T-helper 2 cell treated with Interferon-gamma antibody and Interleukin-4, amounts not matched to agents 5 μg/mL and 100 μg/mL, for 36 hours (primary cell): Measurements from ENCODE around the gene FSTL5.
"Not testable (repeated sequence)": the region's sequence is repeated elsewhere in the genome, so short reads cannot be mapped to it uniquely, and the experiment has no call there.

Experiments used
- DNase-seq: peaks from one replicate; pipeline ENCODE4 v3.0.0; 2021; ENCODE audit warnings: low spot score
- H3K27ac Mint-ChIP-seq: one replicate; pipeline ENCODE4 v1.8.0; 2021; ENCODE audit warnings: mild to moderate bottlenecking, mixed read lengths
- H3K27me3 Mint-ChIP-seq: one replicate; pipeline ENCODE4 v1.8.0; 2021; ENCODE audit warnings: low read depth, mixed read lengths
- H3K36me3 Mint-ChIP-seq: one replicate; pipeline ENCODE4 v1.8.0; 2021; ENCODE audit warnings: low read depth, mixed read lengths
- H3K4me1 Mint-ChIP-seq: one replicate; pipeline ENCODE4 v1.8.0; 2021; ENCODE audit warnings: low read depth, mixed read lengths
- H3K4me3 Mint-ChIP-seq: one replicate; pipeline ENCODE4 v1.8.0; 2022; ENCODE audit warnings: mild to moderate bottlenecking, moderate library complexity, mixed read lengths
- H3K9me3 Mint-ChIP-seq: one replicate; pipeline ENCODE4 v1.8.0; 2021; ENCODE audit warnings: mixed read lengths

Gene FSTL5

GRCh38 chr4:162131256-162131655, 32.5 kb downstream of the FSTL5 start:
- Mint-ChIP-seq H3K9me3 (peaks cover 5% of the 10 kb centered on the region), H3K27ac (no peak overlapping the region), H3K4me1 (no peaks in the 10 kb centered on the region), H3K4me3 (no peak overlapping the region), H3K27me3 (no peaks in the 10 kb centered on the region), H3K36me3 (no peaks in the 10 kb centered on the region)
- DNase-seq: no peak

GRCh38 chr4:162126729-162127128, 37.1 kb downstream of the FSTL5 start:
- H3K27ac Mint-ChIP-seq: no peak overlapping the region
- H3K4me3 Mint-ChIP-seq: no peak overlapping the region
- H3K36me3 Mint-ChIP-seq: no peaks in the 10 kb centered on the region
- DNase-seq: no peak
- no peaks in the 10 kb centered on the region for H3K27me3 Mint-ChIP-seq
- H3K9me3 Mint-ChIP-seq: no peaks in the 10 kb centered on the region
- no peaks in the 10 kb centered on the region for H3K4me1 Mint-ChIP-seq

GRCh38 chr4:162117051-162117450, 46.7 kb downstream of the FSTL5 start:
- H3K4me1 Mint-ChIP-seq: no peaks in the 10 kb centered on the region
- no peak overlapping the region for H3K27ac Mint-ChIP-seq
- H3K4me3 Mint-ChIP-seq: no peak overlapping the region
- H3K27me3 Mint-ChIP-seq: no peaks in the 10 kb centered on the region
- no peaks in the 10 kb centered on the region for H3K36me3 Mint-ChIP-seq
- H3K9me3 Mint-ChIP-seq: peaks cover 3% of the 10 kb centered on the region
- no peak for DNase-seq

- Mint-ChIP-seq H3K27me3 (no peaks in the 10 kb centered on the region), H3K4me1 (no peaks in the 10 kb centered on the region), H3K36me3 (no peaks in the 10 kb centered on the region), H3K4me3 (no peak overlapping the region), H3K9me3 (peaks cover 3% of the 10 kb centered on the region), H3K27ac (no peak overlapping the region)
- no peak for DNase-seq
Measured at GRCh38 chr4:162116095-162116779, 47.6 kb downstream of the FSTL5 start.

GRCh38 chr4:162115333-162115732, 48.5 kb downstream of the FSTL5 start:
- DNase-seq: no peak
- no peaks in the 10 kb centered on the region for H3K4me1 Mint-ChIP-seq
- no peaks in the 10 kb centered on the region for H3K36me3 Mint-ChIP-seq
- peaks cover 3% of the 10 kb centered on the region for H3K9me3 Mint-ChIP-seq
- no peak overlapping the region for H3K27ac Mint-ChIP-seq
- H3K4me3 Mint-ChIP-seq: no peak overlapping the region
- no peaks in the 10 kb centered on the region for H3K27me3 Mint-ChIP-seq

GRCh38 chr4:162111078-162111477, 52.7 kb downstream of the FSTL5 start:
- H3K9me3 Mint-ChIP-seq: peaks cover 3% of the 10 kb centered on the region
- no peaks in the 10 kb centered on the region for H3K4me1 Mint-ChIP-seq
- no peak for DNase-seq
- H3K36me3 Mint-ChIP-seq: no peaks in the 10 kb centered on the region
- H3K27me3 Mint-ChIP-seq: no peaks in the 10 kb centered on the region
- H3K27ac Mint-ChIP-seq: no peak overlapping the region
- H3K4me3 Mint-ChIP-seq: no peak overlapping the region

GRCh38 chr4:162104459-162105124, 59.2 kb downstream of the FSTL5 start:
- no peaks in the 10 kb centered on the region for H3K4me1 Mint-ChIP-seq
- H3K9me3 Mint-ChIP-seq: peaks cover 3% of the 10 kb centered on the region
- H3K27ac Mint-ChIP-seq: no peak overlapping the region
- no peak for DNase-seq
- no peak overlapping the region for H3K4me3 Mint-ChIP-seq
- no peaks in the 10 kb centered on the region for H3K36me3 Mint-ChIP-seq
- H3K27me3 Mint-ChIP-seq: no peaks in the 10 kb centered on the region

- H3K36me3 Mint-ChIP-seq, H3K27me3 Mint-ChIP-seq, H3K4me1 Mint-ChIP-seq, H3K9me3 Mint-ChIP-seq, DNase-seq, H3K27ac Mint-ChIP-seq, H3K4me3 Mint-ChIP-seq: not testable (repeated sequence)
Measured at GRCh38 chr4:162103908-162104307, 59.9 kb downstream of the FSTL5 start.

GRCh38 chr4:162102713-162103112, 61.1 kb downstream of the FSTL5 start:
- Mint-ChIP-seq H3K27me3 (no peaks in the 10 kb centered on the region), H3K27ac (no peak overlapping the region), H3K36me3 (no peaks in the 10 kb centered on the region), H3K9me3 (peaks cover 3% of the 10 kb centered on the region), H3K4me1 (no peaks in the 10 kb centered on the region), H3K4me3 (no peak overlapping the region)
- no peak for DNase-seq

- H3K36me3 Mint-ChIP-seq: no peaks in the 10 kb centered on the region
- no peak overlapping the region for H3K4me3 Mint-ChIP-seq
- no peak overlapping the region for H3K27ac Mint-ChIP-seq
- peaks cover 3% of the 10 kb centered on the region for H3K9me3 Mint-ChIP-seq
- no peak for DNase-seq
- H3K4me1 Mint-ChIP-seq: no peaks in the 10 kb centered on the region
- H3K27me3 Mint-ChIP-seq: no peaks in the 10 kb centered on the region
Measured at GRCh38 chr4:162101337-162101736, 62.5 kb downstream of the FSTL5 start.

GRCh38 chr4:162075726-162076125, 88.1 kb downstream of the FSTL5 start:
- Mint-ChIP-seq H3K4me3 (no peak overlapping the region), H3K4me1 (no peaks in the 10 kb centered on the region), H3K27me3 (no peaks in the 10 kb centered on the region), H3K36me3 (no peaks in the 10 kb centered on the region), H3K27ac (no peak overlapping the region), H3K9me3 (no peaks in the 10 kb centered on the region)
- DNase-seq: no peak

- H3K36me3 Mint-ChIP-seq: no peaks in the 10 kb centered on the region
- no peaks in the 10 kb centered on the region for H3K27me3 Mint-ChIP-seq
- H3K27ac Mint-ChIP-seq: no peak overlapping the region
- peaks cover 7% of the 10 kb centered on the region for H3K9me3 Mint-ChIP-seq
- no peaks in the 10 kb centered on the region for H3K4me1 Mint-ChIP-seq
- no peak overlapping the region for H3K4me3 Mint-ChIP-seq
- DNase-seq: no peak
Measured at GRCh38 chr4:162061214-162061613, 102.6 kb downstream of the FSTL5 start.

GRCh38 chr4:162059656-162060055, 104.1 kb downstream of the FSTL5 start:
- no peak for DNase-seq
- Mint-ChIP-seq H3K36me3 (no peaks in the 10 kb centered on the region), H3K27me3 (no peaks in the 10 kb centered on the region), H3K27ac (no peak overlapping the region), H3K4me3 (no peak overlapping the region), H3K9me3 (peaks cover 5% of the 10 kb centered on the region), H3K4me1 (no peaks in the 10 kb centered on the region)

GRCh38 chr4:162056990-162057389, 106.8 kb downstream of the FSTL5 start:
- no peaks in the 10 kb centered on the region for H3K9me3 Mint-ChIP-seq
- no peaks in the 10 kb centered on the region for H3K4me1 Mint-ChIP-seq
- DNase-seq: no peak
- no peak overlapping the region for H3K4me3 Mint-ChIP-seq
- no peaks in the 10 kb centered on the region for H3K36me3 Mint-ChIP-seq
- no peak overlapping the region for H3K27ac Mint-ChIP-seq
- no peaks in the 10 kb centered on the region for H3K27me3 Mint-ChIP-seq

GRCh38 chr4:162046135-162046534, 117.7 kb downstream of the FSTL5 start:
- H3K27ac Mint-ChIP-seq: no peak overlapping the region
- no peak for DNase-seq
- no peak overlapping the region for H3K4me3 Mint-ChIP-seq
- no peaks in the 10 kb centered on the region for H3K9me3 Mint-ChIP-seq
- no peaks in the 10 kb centered on the region for H3K27me3 Mint-ChIP-seq
- no peaks in the 10 kb centered on the region for H3K4me1 Mint-ChIP-seq
- H3K36me3 Mint-ChIP-seq: no peaks in the 10 kb centered on the region
